ENCODE results near the gene TBC1D13.
A peak's percentile ranks its signal among the peaks of the same experiment; 100 is the strongest.

Gene TBC1D13, protein sequence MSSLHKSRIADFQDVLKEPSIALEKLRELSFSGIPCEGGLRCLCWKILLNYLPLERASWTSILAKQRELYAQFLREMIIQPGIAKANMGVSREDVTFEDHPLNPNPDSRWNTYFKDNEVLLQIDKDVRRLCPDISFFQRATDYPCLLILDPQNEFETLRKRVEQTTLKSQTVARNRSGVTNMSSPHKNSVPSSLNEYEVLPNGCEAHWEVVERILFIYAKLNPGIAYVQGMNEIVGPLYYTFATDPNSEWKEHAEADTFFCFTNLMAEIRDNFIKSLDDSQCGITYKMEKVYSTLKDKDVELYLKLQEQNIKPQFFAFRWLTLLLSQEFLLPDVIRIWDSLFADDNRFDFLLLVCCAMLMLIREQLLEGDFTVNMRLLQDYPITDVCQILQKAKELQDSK

DNA sequence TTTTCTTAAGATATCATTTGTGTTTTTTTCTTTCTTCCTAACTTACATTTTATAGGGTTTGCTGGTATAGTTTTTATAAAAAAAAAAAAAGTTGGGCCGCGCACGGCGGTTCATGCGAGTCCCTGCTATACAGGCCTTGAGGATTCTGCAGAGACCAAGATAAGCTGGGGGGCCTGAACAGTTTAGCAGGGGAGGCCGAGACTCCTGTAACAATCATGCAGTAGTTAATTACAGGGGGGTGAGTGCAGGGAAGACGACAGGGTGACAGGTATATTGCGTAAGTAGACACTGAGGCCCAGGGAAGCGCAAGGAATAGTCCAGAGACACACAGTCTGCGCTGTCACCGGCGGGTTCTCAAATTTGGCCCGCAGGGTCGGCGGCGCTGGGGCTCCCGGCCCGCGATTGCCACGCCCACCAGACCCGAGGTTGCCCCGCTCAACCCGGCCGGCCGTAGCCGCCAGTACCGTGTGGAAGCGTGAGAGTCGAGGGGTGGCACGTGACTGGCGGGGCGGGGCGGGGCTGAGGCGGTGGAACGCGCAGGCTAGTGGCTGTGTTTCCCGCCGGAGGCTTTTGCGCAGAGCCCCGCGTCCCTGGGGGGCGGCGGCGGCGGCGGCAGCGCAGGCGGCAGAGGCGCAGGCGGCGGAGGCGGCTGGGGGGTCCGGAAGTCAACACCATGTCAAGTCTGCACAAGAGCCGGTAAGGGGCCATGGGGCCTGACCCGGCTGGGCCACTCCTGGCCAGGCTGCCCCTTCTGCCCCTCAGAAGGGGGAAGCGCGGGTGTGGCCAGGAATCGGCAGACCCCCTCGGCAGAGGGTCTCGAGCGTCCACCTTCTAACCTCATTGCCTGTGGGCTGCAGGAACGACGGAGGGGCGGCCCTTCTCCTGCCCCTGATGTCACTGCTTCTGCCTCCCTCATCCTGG lies at the start of gene TBC1D13:
TBC1D13 (plus strand) TSS at position 573 of the 921 bp plus-strand sequence; CDS start at position 674, 101 bp downstream.
- peak within 1 kb of the TSS; percentile 88 for H3K4me3 Mint-ChIP-seq
- H3K4me1 Mint-ChIP-seq (ENCODE audit: low read depth), result peaks cover 25% of the 10 kb centered on the region
- H3K27me3 Mint-ChIP-seq, result no peaks in the 10 kb centered on the region
- H3K36me3 Mint-ChIP-seq (ENCODE audit: low read depth), result peaks cover 38% of the 10 kb centered on the region
- H3K9me3 Mint-ChIP-seq, result no peaks in the 10 kb centered on the region
- DNase-seq, result peak; percentile 94
- H3K27ac Mint-ChIP-seq, result peak within 1 kb of the TSS; percentile 90

DNA sequence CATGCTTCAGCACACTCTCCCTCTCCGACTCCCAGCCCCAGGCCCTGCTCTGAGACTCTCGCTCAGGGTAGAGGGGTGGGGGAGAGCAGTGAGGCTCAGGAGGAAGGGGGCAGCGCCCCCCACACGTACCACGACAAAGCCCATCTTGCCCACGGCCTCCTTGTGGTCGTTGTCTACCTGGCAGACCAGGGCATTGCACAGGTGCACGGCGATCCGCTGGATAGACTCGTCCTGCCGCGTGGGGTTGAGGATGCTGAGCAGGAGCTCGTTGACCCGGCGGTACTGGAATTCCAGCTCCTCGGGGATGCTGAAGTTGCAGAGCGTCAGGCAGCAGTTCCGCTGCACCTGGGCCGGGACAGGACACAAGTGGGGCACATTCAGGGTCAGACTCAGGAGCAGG lies 44.7 kb upstream of the TBC1D13 start:
- Mint-ChIP-seq H3K4me1 (ENCODE audit: low read depth) (no peaks in the 10 kb centered on the region), H3K4me3 (no peak overlapping the region), H3K27ac (no peak overlapping the region), H3K36me3 (ENCODE audit: low read depth) (peaks cover 27% of the 10 kb centered on the region), H3K27me3 (no peaks in the 10 kb centered on the region), H3K9me3 (no peaks in the 10 kb centered on the region)
- DNase-seq, result no peak

DNA sequence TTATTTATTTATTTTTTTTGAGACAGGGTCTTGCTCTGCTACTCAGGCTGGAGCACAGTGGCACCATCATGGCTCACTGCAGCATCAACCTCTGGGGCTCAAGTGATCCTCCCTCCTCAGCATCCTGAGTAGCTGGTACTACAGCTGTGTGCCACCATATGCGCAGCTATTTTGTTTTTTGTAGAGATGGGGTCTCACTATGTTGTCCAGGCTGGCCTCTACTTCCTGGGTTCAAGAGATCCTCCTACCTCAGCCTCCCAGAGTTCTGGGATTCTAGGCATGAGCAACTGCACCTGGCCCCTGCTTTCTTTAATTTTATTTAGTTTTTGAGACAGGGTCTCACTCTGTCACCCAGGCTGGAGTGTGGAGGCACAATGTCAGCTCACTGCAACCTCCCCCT lies 43.6 kb upstream of the TBC1D13 start:
- no peak for DNase-seq
- no peaks in the 10 kb centered on the region for H3K27me3 Mint-ChIP-seq
- H3K4me1 Mint-ChIP-seq (ENCODE audit: low read depth), result no peaks in the 10 kb centered on the region
- no peak overlapping the region for H3K27ac Mint-ChIP-seq
- no peak overlapping the region for H3K4me3 Mint-ChIP-seq
- H3K36me3 Mint-ChIP-seq (ENCODE audit: low read depth), result peaks cover 26% of the 10 kb centered on the region
- no peaks in the 10 kb centered on the region for H3K9me3 Mint-ChIP-seq

DNA sequence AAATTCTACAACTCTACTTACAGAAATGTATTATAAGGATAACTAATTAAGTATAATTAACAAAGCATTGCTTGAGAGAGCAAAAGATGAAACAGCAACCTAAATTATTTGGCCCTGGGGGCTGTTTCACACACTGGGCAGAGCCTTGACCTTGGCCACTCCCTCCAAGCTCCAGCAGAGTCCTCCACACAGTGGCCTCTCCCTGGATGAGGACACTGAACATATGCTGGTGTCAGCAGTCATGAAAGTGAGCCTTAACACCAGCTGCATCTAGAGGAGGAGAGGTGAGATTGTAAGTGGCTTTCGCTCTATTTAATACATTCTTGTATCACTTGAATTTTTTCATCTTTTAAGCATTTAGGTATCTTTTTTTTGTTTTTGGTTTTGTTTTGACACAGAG lies 39.8 kb upstream of the TBC1D13 start:
- peaks cover 26% of the 10 kb centered on the region for H3K36me3 Mint-ChIP-seq (ENCODE audit: low read depth)
- H3K4me3 Mint-ChIP-seq, result no peak overlapping the region
- no peaks in the 10 kb centered on the region for H3K4me1 Mint-ChIP-seq (ENCODE audit: low read depth)

DNA sequence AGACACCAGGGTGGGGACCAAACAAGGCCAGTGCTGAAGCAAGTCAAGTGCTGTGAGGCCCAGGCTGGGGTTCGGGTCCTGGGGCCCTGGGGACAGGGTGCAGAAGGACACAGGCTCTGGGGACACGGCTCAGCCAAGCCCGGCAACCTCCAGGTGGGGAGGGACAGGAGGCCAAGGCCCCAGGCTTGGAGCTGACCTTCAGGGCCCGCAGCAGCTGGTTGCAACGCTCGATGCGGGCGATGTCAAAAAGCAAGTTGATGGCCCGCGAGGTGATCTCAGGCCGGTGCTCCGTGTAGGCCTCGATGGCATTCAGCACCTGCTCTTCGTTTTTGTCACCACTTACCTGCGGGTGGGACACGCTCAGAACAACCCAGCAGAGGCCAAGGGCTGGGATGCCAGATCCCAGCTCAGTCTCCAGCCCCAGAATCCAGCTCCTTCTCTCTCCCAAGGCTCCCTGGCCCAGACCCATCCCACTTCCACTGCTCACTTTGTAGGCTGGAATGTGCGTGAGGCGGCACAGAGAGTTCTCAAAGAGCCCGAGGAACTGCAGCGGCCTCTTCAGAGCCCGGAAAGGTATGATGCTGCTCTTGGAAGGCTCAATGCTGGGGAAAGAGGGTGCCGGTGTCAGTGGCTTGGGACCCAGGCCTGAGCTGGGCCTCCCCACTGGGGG lies 36.0 kb upstream of the TBC1D13 start:
- Mint-ChIP-seq H3K4me1 (ENCODE audit: low read depth) (no peaks in the 10 kb centered on the region), H3K9me3 (no peaks in the 10 kb centered on the region), H3K4me3 (no peak overlapping the region), H3K27ac (no peak overlapping the region), H3K36me3 (ENCODE audit: low read depth) (peaks cover 36% of the 10 kb centered on the region), H3K27me3 (no peaks in the 10 kb centered on the region)
- DNase-seq, result no peak

More for the DNA sequence above, 39.8 kb upstream of the TBC1D13 start:
- no peak for DNase-seq
- Mint-ChIP-seq H3K27ac (no peak overlapping the region), H3K9me3 (no peaks in the 10 kb centered on the region), H3K27me3 (no peaks in the 10 kb centered on the region)

DNA sequence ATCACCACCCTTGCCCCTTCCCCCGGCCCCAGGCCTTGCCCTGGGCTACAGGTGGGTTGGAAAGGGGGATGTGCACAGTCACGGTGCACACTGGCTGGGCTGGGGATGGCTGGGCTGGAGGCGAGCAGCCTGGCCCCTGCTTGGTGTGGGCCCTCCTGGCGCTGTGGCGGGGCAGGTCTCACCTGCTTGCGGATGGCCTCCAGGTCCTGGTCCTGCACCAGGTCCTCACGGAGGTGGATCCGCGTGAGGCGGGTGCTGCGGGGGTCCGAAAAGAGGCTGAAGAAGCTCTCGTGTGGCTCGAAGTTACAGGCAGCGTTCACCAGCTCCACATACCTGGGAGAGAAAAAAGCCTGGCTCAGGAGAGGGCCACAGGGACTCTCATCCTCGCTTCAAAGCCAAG lies 33.4 kb upstream of the TBC1D13 start:
- Mint-ChIP-seq H3K27me3 (no peaks in the 10 kb centered on the region), H3K4me3 (no peak overlapping the region), H3K9me3 (no peaks in the 10 kb centered on the region), H3K4me1 (ENCODE audit: low read depth) (peaks cover 3% of the 10 kb centered on the region), H3K27ac (no peak overlapping the region), H3K36me3 (ENCODE audit: low read depth) (peaks cover 31% of the 10 kb centered on the region)
- DNase-seq, result no peak

DNA sequence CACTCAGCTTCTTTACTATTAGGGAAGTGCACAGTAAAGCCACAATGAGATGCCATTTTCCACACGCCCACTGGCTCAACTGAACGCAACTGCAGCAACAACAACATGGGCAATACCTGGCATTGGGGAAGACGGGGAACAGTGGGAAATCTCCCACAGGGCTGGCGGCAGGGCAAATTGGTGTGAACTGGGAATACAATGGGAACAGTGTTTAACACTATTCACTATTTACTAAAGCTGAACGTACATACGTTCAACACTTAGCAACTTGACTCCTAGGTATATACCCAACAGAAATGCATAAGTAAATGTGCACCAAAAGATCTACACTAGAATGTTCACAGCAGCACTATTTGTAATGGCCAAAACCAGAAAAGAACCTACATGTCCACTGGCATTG lies 29.5 kb upstream of the TBC1D13 start:
- peaks cover 11% of the 10 kb centered on the region for H3K36me3 Mint-ChIP-seq (ENCODE audit: low read depth)
- DNase-seq, result no peak
- no peaks in the 10 kb centered on the region for H3K27me3 Mint-ChIP-seq
- no peak overlapping the region for H3K27ac Mint-ChIP-seq
- no peaks in the 10 kb centered on the region for H3K9me3 Mint-ChIP-seq
- H3K4me1 Mint-ChIP-seq (ENCODE audit: low read depth), result peaks cover 3% of the 10 kb centered on the region
- H3K4me3 Mint-ChIP-seq, result no peak overlapping the region

DNA sequence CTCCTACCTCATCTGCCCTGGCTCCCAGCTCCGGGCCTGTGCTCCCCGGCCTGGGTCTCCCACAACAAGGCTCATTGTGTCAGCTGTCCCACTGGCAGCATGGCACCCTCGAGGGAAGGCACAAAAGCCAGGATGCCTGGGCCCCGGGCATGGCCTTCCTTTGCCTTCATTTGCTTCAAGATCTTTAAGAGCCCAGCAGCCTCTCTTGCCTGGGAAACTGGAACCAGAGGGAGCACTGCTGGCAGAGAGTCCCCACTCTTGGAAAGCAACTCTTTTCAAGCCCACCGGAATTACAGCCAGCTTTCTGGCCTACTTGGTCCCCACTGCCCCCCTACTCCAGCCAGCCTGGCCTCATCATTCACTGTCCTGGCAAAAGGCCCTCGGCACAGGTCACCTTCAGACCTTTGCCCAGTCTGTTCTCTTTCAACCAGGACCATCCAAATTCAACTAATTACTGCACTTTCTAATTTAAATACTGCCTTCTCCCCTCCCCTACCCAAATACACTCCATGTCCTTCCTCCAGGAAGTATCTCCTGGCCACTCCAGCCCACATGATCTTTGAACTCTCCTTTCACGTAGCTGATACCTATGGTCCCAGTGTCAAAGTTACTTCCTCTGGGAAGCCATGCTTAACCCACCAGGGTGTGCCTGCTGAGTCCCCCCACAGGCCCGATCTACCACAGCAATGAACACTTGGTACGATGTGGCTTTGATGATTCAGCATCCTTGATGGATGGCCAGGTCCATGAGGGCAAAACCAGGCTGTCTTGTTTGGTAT lies 24.2 kb upstream of the TBC1D13 start:
- H3K4me3 Mint-ChIP-seq, result no peak overlapping the region

DNA sequence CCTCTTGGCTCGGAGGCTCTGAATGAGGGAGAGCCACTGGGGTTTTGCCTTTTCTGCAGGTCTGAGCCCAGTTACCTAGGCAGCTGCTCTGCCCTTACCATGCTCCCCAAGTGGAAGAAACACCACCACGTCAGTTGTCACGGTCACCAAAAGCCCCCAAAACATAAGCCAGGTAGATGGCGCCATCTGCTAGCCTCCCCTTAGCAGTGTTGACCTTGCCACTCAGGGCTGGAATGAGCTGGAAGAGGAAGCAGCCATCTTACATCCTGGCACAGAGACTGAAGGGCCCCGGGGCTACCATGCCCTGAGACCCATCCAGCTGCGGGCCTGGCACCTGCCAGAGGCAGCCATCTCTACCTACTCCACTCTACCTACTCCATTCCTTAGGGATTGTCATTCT lies 22.7 kb upstream of the TBC1D13 start:
- Mint-ChIP-seq H3K4me3 (no peak overlapping the region), H3K4me1 (ENCODE audit: low read depth) (peaks cover 22% of the 10 kb centered on the region), H3K36me3 (ENCODE audit: low read depth) (peaks cover 6% of the 10 kb centered on the region), H3K27me3 (no peaks in the 10 kb centered on the region), H3K27ac (peak overlapping the region; percentile 31), H3K9me3 (no peaks in the 10 kb centered on the region)
- DNase-seq, result no peak

More for the DNA sequence above, 24.2 kb upstream of the TBC1D13 start:
- no peaks in the 10 kb centered on the region for H3K9me3 Mint-ChIP-seq
- no peak overlapping the region for H3K27ac Mint-ChIP-seq
- no peaks in the 10 kb centered on the region for H3K27me3 Mint-ChIP-seq
- H3K36me3 Mint-ChIP-seq (ENCODE audit: low read depth), result peaks cover 6% of the 10 kb centered on the region
- DNase-seq, result no peak
- H3K4me1 Mint-ChIP-seq (ENCODE audit: low read depth), result peaks cover 14% of the 10 kb centered on the region

DNA sequence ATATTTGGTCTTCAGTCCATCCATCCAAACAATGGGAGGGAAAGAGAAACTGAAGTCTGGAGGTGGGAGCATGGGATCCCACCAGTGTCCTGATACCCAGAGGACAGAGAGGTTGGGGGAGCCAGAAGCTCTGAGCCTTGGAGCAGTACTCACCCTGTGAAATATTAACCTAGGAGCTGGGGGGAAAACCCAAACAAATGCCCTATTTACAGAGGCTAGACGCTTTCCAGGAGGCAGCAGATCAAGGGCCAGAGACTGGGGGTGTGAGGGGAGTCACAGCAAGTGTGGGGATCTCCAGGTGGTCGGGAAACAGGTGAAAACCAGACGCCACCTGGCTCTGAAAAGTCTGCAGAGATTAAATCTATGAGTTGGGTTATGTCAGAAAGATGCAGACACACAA lies 21.6 kb upstream of the TBC1D13 start:
- H3K9me3 Mint-ChIP-seq, result no peaks in the 10 kb centered on the region
- peaks cover 32% of the 10 kb centered on the region for H3K4me1 Mint-ChIP-seq (ENCODE audit: low read depth)
- no peak for DNase-seq
- H3K27ac Mint-ChIP-seq, result no peak overlapping the region
- H3K27me3 Mint-ChIP-seq, result no peaks in the 10 kb centered on the region
- H3K4me3 Mint-ChIP-seq, result no peak overlapping the region
- peaks cover 6% of the 10 kb centered on the region for H3K36me3 Mint-ChIP-seq (ENCODE audit: low read depth)

DNA sequence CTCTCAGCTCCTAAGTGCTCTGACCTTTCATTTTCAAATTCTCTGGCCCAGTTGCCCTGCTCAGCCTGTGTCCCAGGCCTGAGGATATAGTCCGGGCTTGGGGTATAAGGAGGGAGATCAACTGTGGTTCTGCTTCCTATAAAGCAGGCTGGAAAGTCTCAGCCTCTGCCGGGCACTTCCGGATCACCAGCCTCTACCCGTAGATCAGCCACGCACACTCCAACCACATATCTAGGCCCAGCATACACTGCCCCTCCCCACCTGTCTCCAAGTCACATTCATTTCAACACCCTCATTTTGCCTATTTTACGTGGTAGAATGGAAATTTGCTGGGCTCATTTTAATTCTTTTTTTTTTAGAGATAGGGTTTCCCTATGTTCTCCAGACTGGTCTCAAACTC lies 18.4 kb upstream of the TBC1D13 start:
- H3K36me3 Mint-ChIP-seq (ENCODE audit: low read depth), result peaks cover 10% of the 10 kb centered on the region
- H3K4me1 Mint-ChIP-seq (ENCODE audit: low read depth), result peaks cover 44% of the 10 kb centered on the region
- no peaks in the 10 kb centered on the region for H3K27me3 Mint-ChIP-seq
- no peak overlapping the region for H3K27ac Mint-ChIP-seq
- no peak overlapping the region for H3K4me3 Mint-ChIP-seq
- DNase-seq, result no peak
- H3K9me3 Mint-ChIP-seq, result no peaks in the 10 kb centered on the region

DNA sequence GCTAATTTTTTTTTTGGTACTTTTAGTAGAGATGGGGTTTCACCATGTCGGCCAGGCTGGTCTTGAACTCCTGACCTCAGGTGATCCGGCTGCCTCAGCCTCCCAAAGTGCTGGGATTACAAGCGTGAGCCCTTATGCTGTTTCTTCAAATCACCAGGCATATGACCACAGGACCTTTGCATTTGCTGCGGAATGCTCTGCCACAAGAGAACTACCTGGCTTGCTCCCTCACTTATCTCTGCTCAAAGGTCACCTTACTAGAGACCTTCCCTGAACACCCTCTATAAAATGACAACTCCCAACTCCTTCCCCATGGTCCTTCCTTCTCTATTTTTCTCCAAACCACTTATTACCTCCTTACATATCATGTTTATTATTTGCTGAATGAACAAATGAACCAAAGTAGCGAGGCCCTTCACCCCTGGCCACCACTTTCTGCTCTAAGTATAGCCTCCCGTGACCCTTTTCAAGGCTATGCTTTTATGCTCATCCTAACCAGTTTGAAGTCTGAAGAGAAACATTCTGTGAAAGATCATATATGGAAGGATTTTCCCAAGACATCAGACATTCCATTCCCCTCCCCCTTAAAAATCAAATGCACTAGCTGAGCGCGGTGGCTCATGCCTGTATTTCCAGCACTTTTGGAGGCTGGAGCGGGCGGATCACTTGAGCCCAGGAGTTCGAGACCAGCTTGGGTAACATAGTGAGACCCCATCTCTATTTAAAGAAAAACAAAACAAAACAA lies 16.6 kb upstream of the TBC1D13 start:
- peaks cover 36% of the 10 kb centered on the region for H3K4me1 Mint-ChIP-seq (ENCODE audit: low read depth)
- H3K27me3 Mint-ChIP-seq, result no peaks in the 10 kb centered on the region
- peaks cover 8% of the 10 kb centered on the region for H3K36me3 Mint-ChIP-seq (ENCODE audit: low read depth)
- peak overlapping the region; percentile 93 for H3K4me3 Mint-ChIP-seq
- no peak for DNase-seq
- peak overlapping the region; percentile 94 for H3K27ac Mint-ChIP-seq
- H3K9me3 Mint-ChIP-seq, result no peaks in the 10 kb centered on the region

DNA sequence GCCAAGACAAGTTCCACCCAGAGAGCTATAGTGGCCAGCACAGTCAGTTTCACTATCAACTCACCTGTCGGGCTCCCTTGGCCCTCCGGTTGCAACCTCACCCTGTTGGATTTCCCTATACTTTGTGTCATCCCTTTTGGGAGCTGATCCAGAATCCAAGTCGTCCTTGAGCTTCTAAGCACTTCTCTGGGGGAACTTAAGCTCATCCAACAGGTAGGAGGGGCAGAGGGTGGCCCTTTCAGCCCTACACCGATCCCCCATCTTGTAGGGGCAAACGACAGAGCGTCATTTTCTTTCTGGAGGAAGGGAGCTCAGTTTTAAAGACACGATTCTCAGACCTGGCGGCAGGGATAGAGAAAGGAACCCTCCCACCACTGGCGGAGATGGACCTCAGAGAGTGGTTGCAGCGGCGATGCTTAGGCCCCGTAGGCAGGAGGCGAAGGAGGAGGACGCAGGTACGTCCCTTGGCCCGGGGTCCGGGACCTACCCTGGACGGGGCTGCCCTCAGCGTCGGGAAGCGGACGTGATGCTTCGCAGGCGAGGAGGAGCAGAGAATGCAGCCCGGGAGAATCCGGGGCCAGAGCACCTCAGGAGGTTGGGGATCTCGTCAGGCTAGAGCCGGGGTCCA lies 15.8 kb upstream of the TBC1D13 start:
- peak overlapping the region; percentile 93 for H3K4me3 Mint-ChIP-seq
- peaks cover 36% of the 10 kb centered on the region for H3K4me1 Mint-ChIP-seq (ENCODE audit: low read depth)
- no peaks in the 10 kb centered on the region for H3K27me3 Mint-ChIP-seq
- H3K27ac Mint-ChIP-seq, result peak overlapping the region; percentile 94
- H3K9me3 Mint-ChIP-seq, result no peaks in the 10 kb centered on the region
- DNase-seq, result no peak
- peaks cover 8% of the 10 kb centered on the region for H3K36me3 Mint-ChIP-seq (ENCODE audit: low read depth)

Data from activated T-cell treated with anti-CD3 and anti-CD28 coated beads, Interleukin-2, amount 50 U/mL, for 24 hours (primary cell).